Effector memory CD4-positive, alpha-beta T cell (primary cell): ENCODE results near the gene MRPL18.
"Not testable (repeated sequence)": the region's sequence is repeated elsewhere in the genome, so short reads cannot be mapped to it uniquely, and the experiment has no call there.

Source experiments
- DNase-seq, 3 donors: peaks; one replicate each; pipeline ENCODE4 v3.0.0-alpha.2; 2020
- H3K27ac ChIP-seq: 2 replicates; pipeline ENCODE4 v1.7.0; 2013; ENCODE audit warnings: mild to moderate bottlenecking, low read length, moderate library complexity; ENCODE audit not compliant: insufficient read depth, poor library complexity, severe bottlenecking
- H3K27me3 ChIP-seq: replicated peaks from 2 replicates; pipeline ENCODE4 v1.7.0; 2013; ENCODE audit warnings: mild to moderate bottlenecking, low read length; ENCODE audit not compliant: insufficient read depth, control insufficient read depth, poor library complexity, severe bottlenecking
- H3K36me3 ChIP-seq: 2 replicates; pipeline ENCODE4 v1.7.0; 2013; ENCODE audit warnings: mild to moderate bottlenecking, low read length, moderate library complexity; ENCODE audit not compliant: control insufficient read depth, insufficient read depth
- H3K4me1 ChIP-seq: 2 replicates; pipeline ENCODE4 v1.7.0; 2013; ENCODE audit warnings: low read length, mild to moderate bottlenecking; ENCODE audit not compliant: control insufficient read depth, insufficient read depth, poor library complexity, severe bottlenecking
- H3K4me3 ChIP-seq: 2 replicates; pipeline ENCODE4 v1.7.0; 2013; ENCODE audit warnings: low read length, low read depth, mild to moderate bottlenecking; ENCODE audit not compliant: insufficient read depth, poor library complexity, severe bottlenecking
- H3K9me3 ChIP-seq: 2 replicates; pipeline ENCODE4 v1.7.0; 2013; ENCODE audit warnings: mild to moderate bottlenecking, low read length, moderate library complexity; ENCODE audit not compliant: control insufficient read depth
- total RNA-seq, 3 donors: gene quantifications; one replicate each; lab custom pipeline; 2026; lab: John Stamatoyannopoulos, UW

MRPL18 gene
- 15.6 to 23.8 (median 16.9) reads per million in 3 donors for total RNA-seq

DNA sequence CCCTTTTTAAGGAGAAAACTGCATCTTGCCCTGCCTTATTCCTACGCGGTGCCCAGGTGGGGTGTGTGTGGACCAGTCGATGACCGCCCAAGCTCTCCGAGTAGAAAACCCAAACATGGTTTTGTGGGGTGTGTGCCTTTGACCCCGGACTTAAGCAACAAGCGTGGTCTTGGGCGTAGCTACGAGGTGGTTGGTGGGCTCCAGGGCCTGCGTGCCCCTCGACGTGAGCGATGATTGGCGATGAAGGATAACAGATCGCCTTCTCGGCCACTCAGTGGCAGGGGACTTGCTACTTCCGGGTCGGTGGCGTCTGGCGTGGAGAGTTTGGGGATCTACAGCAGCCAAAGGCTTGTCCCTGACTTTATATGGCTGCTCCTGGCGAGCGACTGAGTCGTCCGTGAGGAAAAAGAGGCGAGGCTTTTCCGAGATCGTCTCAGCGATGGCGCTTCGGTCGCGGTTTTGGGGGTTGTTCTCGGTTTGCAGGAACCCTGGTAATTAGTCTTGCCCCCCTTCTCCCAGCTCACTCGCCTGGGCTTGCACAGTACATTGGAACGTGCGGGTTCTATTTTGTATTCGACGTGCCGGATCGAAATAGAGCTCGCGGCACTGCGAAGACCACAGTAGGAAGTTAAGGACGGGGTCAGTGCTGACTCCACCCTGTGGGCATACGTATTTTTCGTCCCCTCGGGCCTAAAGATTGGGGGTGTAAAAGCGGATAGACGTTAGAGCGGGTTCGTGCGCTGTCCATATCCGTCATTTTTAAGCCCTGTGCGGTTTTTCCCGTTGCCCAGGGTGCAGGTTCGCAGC lies at the start of gene MRPL18:
MRPL18 (plus strand) TSS at position 319 of the 807 bp plus-strand sequence; CDS start at position 440, 121 bp downstream.
- Histone ChIP-seq H3K9me3 (no peaks in the 10 kb centered on the region), H3K4me3 (peak within 1 kb of the TSS; percentile 88), H3K36me3 (peaks cover 31% of the 10 kb centered on the region), H3K27me3 (no peaks in the 10 kb centered on the region), H3K4me1 (peaks cover 34% of the 10 kb centered on the region), H3K27ac (peak within 1 kb of the TSS; percentile 91)
- peak; percentile 81 to 85 (median 81) for DNase-seq

DNA sequence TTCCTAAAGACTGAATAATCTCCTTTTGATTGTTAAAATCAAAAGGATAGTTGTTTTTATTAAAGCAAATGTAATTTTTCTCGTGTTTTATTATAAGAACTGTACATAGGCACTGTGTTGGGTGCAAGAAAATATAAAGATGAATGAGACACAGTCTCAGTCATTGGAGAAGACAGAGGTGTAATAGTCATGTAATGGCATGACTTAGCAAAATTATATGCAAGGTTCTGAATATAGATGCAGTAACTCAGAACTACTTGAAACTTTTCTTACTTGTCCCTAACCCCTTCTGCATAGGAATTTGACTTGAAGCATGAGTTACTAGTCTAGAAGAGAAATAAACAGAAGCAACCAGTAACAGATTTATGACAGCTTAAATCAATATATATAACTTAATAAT lies 48.1 kb upstream of the MRPL18 start:
- Histone ChIP-seq H3K27me3 (no peaks in the 10 kb centered on the region), H3K4me1 (peaks cover 3% of the 10 kb centered on the region), H3K4me3 (no peak overlapping the region), H3K36me3 (peaks cover 70% of the 10 kb centered on the region), H3K27ac (no peak overlapping the region), H3K9me3 (no peaks in the 10 kb centered on the region)
- no peak for DNase-seq

DNA sequence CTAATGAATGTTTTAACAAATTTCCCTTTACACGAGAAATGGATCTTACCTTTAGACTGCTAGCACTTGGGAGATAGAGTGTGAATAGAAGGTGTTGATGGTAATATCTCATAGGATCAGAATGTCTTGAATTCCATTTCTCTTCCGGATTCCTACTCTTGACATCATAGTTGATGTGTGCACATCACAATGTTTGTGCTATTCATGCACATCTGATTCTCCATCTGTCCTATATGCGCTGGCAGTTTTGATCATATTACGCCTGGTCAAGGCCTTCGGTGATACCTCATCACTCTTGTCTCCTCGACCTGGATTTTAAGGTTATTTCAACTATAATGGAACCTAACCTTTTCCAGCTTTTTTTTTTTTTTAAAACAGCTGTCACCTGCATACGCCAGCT lies 45.2 kb upstream of the MRPL18 start:
- no peaks in the 10 kb centered on the region for H3K9me3 ChIP-seq
- no peaks in the 10 kb centered on the region for H3K27me3 ChIP-seq
- peaks cover 79% of the 10 kb centered on the region for H3K36me3 ChIP-seq
- no peak for DNase-seq
- H3K4me3 ChIP-seq = no peak overlapping the region
- no peak overlapping the region for H3K27ac ChIP-seq
- H3K4me1 ChIP-seq = no peaks in the 10 kb centered on the region

DNA sequence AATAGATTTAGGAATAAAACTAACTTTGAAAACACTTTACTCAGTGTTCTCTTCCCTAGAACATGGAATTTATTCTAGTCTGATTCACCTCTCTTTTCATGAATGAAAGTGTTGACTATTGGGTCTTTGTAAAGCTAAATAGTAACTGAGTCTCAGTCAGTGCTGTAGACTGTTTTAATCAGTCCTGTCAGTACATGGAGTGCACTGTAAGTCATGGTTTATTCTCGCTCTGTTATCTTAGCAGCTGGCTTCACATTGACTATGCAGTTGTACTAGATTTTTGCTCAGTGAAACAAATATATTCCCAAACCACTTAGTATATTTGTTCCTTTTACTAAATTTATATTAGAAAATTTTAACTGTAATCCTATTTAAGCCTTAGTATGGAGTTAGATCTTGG lies 43.5 kb upstream of the MRPL18 start:
- Histone ChIP-seq H3K4me3 (no peak overlapping the region), H3K27me3 (no peaks in the 10 kb centered on the region), H3K9me3 (no peaks in the 10 kb centered on the region), H3K4me1 (no peaks in the 10 kb centered on the region), H3K27ac (no peak overlapping the region), H3K36me3 (peaks cover 77% of the 10 kb centered on the region)
- no peak for DNase-seq

DNA sequence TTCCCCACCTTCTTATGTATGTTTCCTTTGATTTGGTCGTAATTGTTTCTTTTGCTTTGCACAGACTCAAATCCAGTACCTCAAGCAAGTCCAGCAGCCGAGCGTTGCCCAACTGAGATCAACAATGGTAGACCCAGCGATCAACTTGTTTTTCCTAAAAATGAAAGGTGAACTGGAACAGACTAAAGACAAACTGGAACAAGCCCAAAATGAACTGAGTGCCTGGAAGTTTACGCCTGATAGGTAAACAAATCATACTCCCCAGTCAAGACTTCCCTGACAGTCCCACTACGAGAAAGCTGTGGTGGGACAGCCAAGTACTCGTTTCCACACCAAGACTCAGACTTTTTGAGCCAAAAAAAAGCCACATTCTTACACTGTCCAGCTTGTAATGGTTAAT lies 42.1 kb upstream of the MRPL18 start:
- not testable (repeated sequence) for H3K27ac ChIP-seq, DNase-seq, H3K4me1 ChIP-seq, H3K9me3 ChIP-seq, H3K4me3 ChIP-seq, H3K27me3 ChIP-seq
- H3K36me3 ChIP-seq = peaks cover 75% of the 10 kb centered on the region

DNA sequence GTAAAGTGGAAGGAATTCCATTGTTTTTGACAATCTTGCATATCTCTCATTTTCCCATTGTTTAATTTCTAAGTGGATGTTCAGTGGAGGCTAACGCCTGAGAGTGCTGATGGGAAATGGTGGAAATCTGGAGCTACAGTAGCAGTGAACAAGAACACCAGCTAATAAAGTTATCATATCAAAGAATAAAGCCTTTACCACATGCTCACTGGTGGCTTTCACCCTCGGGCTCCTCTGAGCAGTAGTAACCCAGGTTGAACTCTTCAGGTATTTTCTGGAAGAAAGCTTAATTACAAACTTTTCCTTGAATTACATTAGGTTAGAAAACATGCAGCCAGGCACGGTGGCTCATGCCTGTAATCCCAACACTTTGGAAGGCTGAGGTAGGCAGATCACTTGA lies 38.8 kb upstream of the MRPL18 start:
- H3K36me3 ChIP-seq = peaks cover 69% of the 10 kb centered on the region
- H3K4me3 ChIP-seq = no peak overlapping the region
- H3K4me1 ChIP-seq = no peaks in the 10 kb centered on the region
- no peak overlapping the region for H3K27ac ChIP-seq
- H3K27me3 ChIP-seq = no peaks in the 10 kb centered on the region
- no peaks in the 10 kb centered on the region for H3K9me3 ChIP-seq
- no peak for DNase-seq

DNA sequence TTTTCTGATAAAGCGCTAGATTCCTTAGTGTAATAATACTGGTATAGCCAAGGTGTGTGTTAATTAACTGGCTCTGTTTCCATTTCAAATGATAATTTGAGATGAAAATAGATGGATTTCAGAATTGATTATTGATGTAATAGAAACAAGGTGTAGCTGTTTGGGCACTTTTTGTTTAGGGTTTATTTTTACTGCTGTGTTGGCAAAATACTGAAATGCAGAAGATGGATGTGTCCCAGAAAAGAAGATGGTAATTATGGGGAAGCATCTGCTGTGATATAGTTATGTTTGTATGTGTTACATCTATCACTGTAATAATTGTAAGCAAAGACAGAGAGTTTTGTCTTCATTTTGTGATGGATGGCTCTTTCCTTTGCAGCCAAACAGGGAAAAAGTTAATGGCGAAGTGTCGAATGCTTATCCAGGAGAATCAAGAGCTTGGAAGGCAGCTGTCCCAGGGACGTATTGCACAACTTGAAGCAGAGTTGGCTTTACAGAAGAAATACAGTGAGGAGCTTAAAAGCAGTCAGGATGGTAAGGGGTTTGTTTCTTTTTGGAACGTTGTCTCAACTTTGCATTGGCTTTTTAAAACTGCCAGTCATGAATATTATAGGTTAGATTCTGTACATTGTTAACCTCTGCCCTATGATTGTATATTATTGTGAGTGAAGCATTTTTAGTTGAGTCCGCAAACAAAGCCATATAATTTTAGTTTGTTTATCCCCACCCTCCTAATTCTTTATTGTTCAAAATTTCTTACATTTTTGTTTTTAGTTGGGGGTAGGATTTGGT lies 37.0 kb upstream of the MRPL18 start:
- H3K27me3 ChIP-seq = no peaks in the 10 kb centered on the region
- peaks cover 59% of the 10 kb centered on the region for H3K36me3 ChIP-seq
- H3K4me1 ChIP-seq = no peaks in the 10 kb centered on the region
- no peaks in the 10 kb centered on the region for H3K9me3 ChIP-seq
- DNase-seq = no peak
- no peak overlapping the region for H3K4me3 ChIP-seq
- H3K27ac ChIP-seq = no peak overlapping the region

DNA sequence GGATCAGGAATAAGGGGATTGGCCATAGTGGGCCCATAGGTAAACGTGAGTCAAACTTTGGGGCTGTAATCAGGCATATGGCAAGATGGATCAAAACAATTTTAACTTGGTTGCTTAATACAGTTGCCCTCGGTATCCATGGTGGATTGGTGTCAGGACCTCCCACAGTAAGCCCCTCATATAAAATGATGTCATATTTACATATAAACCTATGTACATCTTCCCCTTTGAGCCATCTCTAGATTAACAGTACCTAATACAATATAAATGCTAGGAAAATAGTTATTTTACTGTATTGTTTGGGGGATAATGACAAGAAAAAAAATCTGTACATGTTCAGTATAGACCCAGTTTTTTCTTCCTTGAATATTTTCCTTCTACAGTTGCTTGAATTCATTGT lies 35.9 kb upstream of the MRPL18 start:
- no peaks in the 10 kb centered on the region for H3K27me3 ChIP-seq
- no peaks in the 10 kb centered on the region for H3K4me1 ChIP-seq
- H3K9me3 ChIP-seq = no peaks in the 10 kb centered on the region
- H3K36me3 ChIP-seq = peaks cover 52% of the 10 kb centered on the region
- no peak overlapping the region for H3K27ac ChIP-seq
- no peak for DNase-seq
- H3K4me3 ChIP-seq = no peak overlapping the region

DNA sequence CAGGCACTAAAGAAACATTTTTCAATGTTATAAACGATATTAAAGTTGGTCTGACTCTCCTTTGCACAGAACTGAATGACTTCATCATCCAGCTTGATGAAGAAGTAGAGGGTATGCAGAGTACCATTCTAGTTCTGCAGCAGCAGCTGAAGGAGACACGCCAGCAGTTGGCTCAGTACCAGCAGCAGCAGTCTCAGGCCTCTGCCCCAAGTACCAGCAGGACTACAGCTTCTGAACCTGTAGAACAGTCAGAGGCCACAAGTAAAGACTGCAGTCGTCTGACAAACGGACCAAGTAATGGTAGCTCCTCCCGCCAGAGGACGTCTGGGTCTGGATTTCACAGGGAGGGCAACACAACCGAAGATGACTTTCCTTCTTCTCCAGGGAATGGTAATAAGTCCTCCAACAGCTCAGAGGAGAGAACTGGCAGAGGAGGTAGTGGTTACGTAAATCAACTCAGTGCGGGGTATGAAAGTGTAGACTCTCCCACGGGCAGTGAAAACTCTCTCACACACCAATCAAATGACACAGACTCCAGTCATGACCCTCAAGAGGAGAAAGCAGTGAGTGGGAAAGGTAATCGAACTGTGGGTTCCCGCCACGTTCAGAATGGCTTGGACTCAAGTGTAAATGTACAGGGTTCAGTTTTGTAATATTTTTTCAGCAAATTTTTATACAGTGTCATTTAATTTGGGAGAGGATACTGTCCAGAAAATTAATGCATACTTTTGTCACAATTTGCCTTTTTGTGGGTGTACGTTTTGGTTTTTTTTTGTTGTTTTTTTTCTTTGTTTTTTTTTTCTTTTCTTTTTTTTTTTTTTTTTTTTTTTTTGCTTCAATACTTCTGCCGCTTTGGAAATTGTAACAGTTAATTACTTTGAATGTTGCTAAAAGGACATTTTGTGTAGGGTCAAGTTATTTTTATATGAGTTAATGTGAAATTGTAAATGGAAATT lies 35.0 kb upstream of the MRPL18 start:
- no peak for DNase-seq
- Histone ChIP-seq H3K36me3 (peaks cover 46% of the 10 kb centered on the region), H3K27me3 (no peaks in the 10 kb centered on the region), H3K9me3 (no peaks in the 10 kb centered on the region), H3K27ac (no peak overlapping the region), H3K4me1 (no peaks in the 10 kb centered on the region), H3K4me3 (no peak overlapping the region)
